Naive thymus-derived CD4-positive, alpha-beta T cell (primary cell): ENCODE data around the gene GOSR1. TPM values are rescaled to one million over a fixed set of nuclear protein-coding genes. Genes with fewer than 3 reads are reported as not detected.

ENCODE experiments used
- ATAC-seq: fragments of 150-1000 bp; cut with Tn5 transposase; 2 replicates; pipeline ENCODE4 v1.10.0; 2021; ENCODE audit warnings: mild to moderate bottlenecking, moderate library complexity
- CTCF ChIA-PET: fragments of 350-600 bp; sonication (Branson Sonifier 250); formaldehyde crosslinking; loops from one replicate; lab custom pipeline; 2021; ENCODE audit warnings: antibody characterized with exemption; lab: Charles Lee
- POLR2A ChIA-PET: fragments of 350-600 bp; sonication (Branson Sonifier 250); formaldehyde crosslinking; loops from one replicate; lab custom pipeline; 2021; ENCODE audit warnings: antibody characterized with exemption, inconsistent platforms; lab: Charles Lee
- DNase-seq, 9 donors: peaks; one replicate each; pipeline versions ENCODE4 v3.0.0 to v3.0.0-alpha.2; 2020 to 2022; ENCODE audit warnings: mixed read lengths in 1 of 9
- H3K27ac ChIP-seq: one replicate; pipeline ENCODE4 v1.7.0; 2013; ENCODE audit warnings: mild to moderate bottlenecking, low read depth, low read length, moderate library complexity
- H3K27me3 ChIP-seq, 2 donors: one replicate each; pipeline ENCODE4 v1.7.0; 2013; ENCODE audit warnings: low read length in 2 of 2, mild to moderate bottlenecking in 2 of 2, moderate library complexity in 2 of 2; ENCODE audit not compliant: control insufficient read depth in 2 of 2, insufficient read depth in 2 of 2
- H3K36me3 ChIP-seq, 3 experiments: 1 replicate in 2 of 3; 2 replicates in 1 of 3; pipeline ENCODE4 v1.7.0; 2013; ENCODE audit warnings: low read length in 3 of 3, mild to moderate bottlenecking in 3 of 3, moderate library complexity in 1 of 3; ENCODE audit not compliant: insufficient read depth in 3 of 3, control insufficient read depth in 2 of 3
- H3K4me1 ChIP-seq, 2 donors: one replicate each; pipeline ENCODE4 v1.7.0; 2013; ENCODE audit warnings: low read length in 2 of 2, mild to moderate bottlenecking in 2 of 2, moderate library complexity in 1 of 2; ENCODE audit not compliant: control insufficient read depth in 2 of 2, insufficient read depth in 2 of 2
- H3K4me3 ChIP-seq: 2 replicates; pipeline ENCODE4 v1.7.0; 2013; ENCODE audit warnings: mild to moderate bottlenecking, low read length
- H3K9me3 ChIP-seq, 3 experiments: 1 replicate in 2 of 3; 2 replicates in 1 of 3; pipeline ENCODE4 v1.7.0; 2013; ENCODE audit warnings: low read length in 3 of 3; ENCODE audit not compliant: control insufficient read depth in 2 of 3
- H3K27ac Mint-ChIP-seq, 9 donors: one replicate each; pipeline ENCODE4 v1.8.0; 2020 to 2022; ENCODE audit warnings: mixed read lengths in 9 of 9, mild to moderate bottlenecking in 8 of 9, moderate library complexity in 5 of 9, inconsistent platforms in 2 of 9
- H3K27me3 Mint-ChIP-seq, 5 donors: one replicate each; pipeline ENCODE4 v1.8.0; 2021 to 2022; ENCODE audit warnings: mixed read lengths in 5 of 5, mild to moderate bottlenecking in 1 of 5
- H3K36me3 Mint-ChIP-seq, 5 donors: one replicate each; pipeline ENCODE4 v1.8.0; 2020 to 2022; ENCODE audit warnings: mixed read lengths in 5 of 5, mild to moderate bottlenecking in 3 of 5, inconsistent platforms in 1 of 5
- H3K4me1 Mint-ChIP-seq, 7 donors: one replicate each; pipeline ENCODE4 v1.8.0; 2020 to 2022; ENCODE audit warnings: mixed read lengths in 7 of 7, mild to moderate bottlenecking in 3 of 7, inconsistent platforms in 1 of 7
- H3K4me3 Mint-ChIP-seq, 10 donors: one replicate each; pipeline ENCODE4 v1.8.0; 2020 to 2022; ENCODE audit warnings: mild to moderate bottlenecking in 10 of 10, mixed read lengths in 10 of 10, moderate library complexity in 6 of 10, inconsistent platforms in 2 of 10
- H3K9me3 Mint-ChIP-seq, 11 donors: one replicate each; pipeline ENCODE4 v1.8.0; 2020 to 2022; ENCODE audit warnings: mixed read lengths in 11 of 11, mild to moderate bottlenecking in 4 of 11, inconsistent platforms in 1 of 11, moderate library complexity in 1 of 11
- intact Hi-C, 2 donors: fragments of 100-400 bp; cut with micrococcal nuclease; formaldehyde crosslinking; loops; one replicate each; pipeline ENCODE4 v1.15.1; 2023
- polyA plus RNA-seq, 2 donors: library from polyadenylated mRNA; unstranded; fragments of 300-500 nt; fragmentation: Illumina TruSeq; gene quantifications; one replicate each; pipeline ENCODE4 v1.2.3, GENCODE V29; 2021
- total RNA-seq, 6 experiments: library from RNA in 5 of 6; stranded (reverse) in 5 of 6; gene quantifications; 1 replicate in 5 of 6; 2 replicates in 1 of 6; pipeline ENCODE4 v1.2.3 and lab custom pipeline; 2021 to 2026

GOSR1 gene
- total and polyA plus RNA-seq, 7 experiments from 2014 or later: 45.1 to 70.8 (median 62.9) TPM

GRCh38 chr17:30468465-30468864 is 8.7 kb upstream of the GOSR1 start:
- Histone ChIP-seq H3K27me3 (no peaks in the 10 kb centered on the region), H3K4me3 (no peak overlapping the region), H3K4me1 (no peaks in the 10 kb centered on the region), H3K9me3 (no peaks in the 10 kb centered on the region), H3K36me3 (peaks cover 0 to 13% (median 6%) of the 10 kb centered on the region in 3 experiments), H3K27ac (no peak overlapping the region)
- Mint-ChIP-seq H3K36me3 (peaks cover 0 to 12% (median 4%) of the 10 kb centered on the region in 5 donors), H3K4me1 (no peaks in the 10 kb centered on the region), H3K27me3 (peaks cover 0 to 6% (median 2%) of the 10 kb centered on the region in 5 donors), H3K4me3 (no peak overlapping the region), H3K27ac (no peak overlapping the region), H3K9me3 (no peaks in the 10 kb centered on the region)
- ATAC-seq: no peak
- intact Hi-C loops: no loop called here
- DNase-seq: no peak
- POLR2A ChIA-PET: no interaction called here
- CTCF ChIA-PET: no interaction called here

GRCh38 chr17:30472238-30472890 is 4.8 kb upstream of the GOSR1 start:
- intact Hi-C loops: loop anchor here in 1 of 2 donors (10.0 kb wide), 3 partner anchors 132 to 622 kb away; partner anchors contain the start of genes BLMH and NF1
- Histone ChIP-seq H3K27me3 (no peaks in the 10 kb centered on the region), H3K4me3 (no peak overlapping the region), H3K36me3 (peaks cover 0 to 2% (median 0%) of the 10 kb centered on the region in 3 experiments), H3K27ac (no peak overlapping the region), H3K4me1 (peaks cover 0 to 5% of the 10 kb centered on the region in 2 donors), H3K9me3 (no peaks in the 10 kb centered on the region)
- no peak overlapping the region for H3K4me3 Mint-ChIP-seq
- no peak for DNase-seq
- ChIA-PET CTCF (no interaction called here), POLR2A (no interaction called here)
- peaks cover 0 to 5% (median 0%) of the 10 kb centered on the region in 5 donors for H3K36me3 Mint-ChIP-seq
- H3K27me3 Mint-ChIP-seq: peaks cover 0 to 7% (median 2%) of the 10 kb centered on the region in 5 donors
- ATAC-seq: no peak
- H3K4me1 Mint-ChIP-seq: peaks cover 7 to 22% (median 18%) of the 10 kb centered on the region in 7 donors
- no peak overlapping the region for H3K27ac Mint-ChIP-seq
- no peaks in the 10 kb centered on the region for H3K9me3 Mint-ChIP-seq

DNA sequence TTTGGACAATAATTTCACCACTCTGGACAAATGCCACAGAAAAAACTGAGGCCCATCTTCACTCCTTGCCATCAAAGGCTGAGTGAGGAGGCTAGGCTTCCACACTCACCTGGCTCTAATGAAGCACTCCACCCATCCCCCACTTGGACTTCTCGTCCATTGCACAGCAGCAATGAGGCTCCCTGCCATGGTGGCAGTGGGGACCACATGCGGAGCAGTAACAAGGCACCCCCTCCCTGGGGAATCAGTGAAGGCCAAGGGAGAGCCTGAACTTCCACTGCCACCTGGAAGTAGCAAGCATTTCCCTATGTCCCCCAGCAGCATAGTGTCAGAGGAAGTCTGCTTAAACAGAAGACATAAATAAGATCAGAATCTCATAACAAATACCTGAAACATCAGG is 2.0 kb upstream of the GOSR1 start:
- Mint-ChIP-seq H3K27me3 (peaks cover 0 to 7% (median 2%) of the 10 kb centered on the region in 5 donors), H3K27ac (peak overlapping the region in 1 of 9 donors; percentile 2), H3K4me3 (peak overlapping the region in 1 of 10 donors; percentile 97), H3K4me1 (peaks cover 18 to 43% (median 40%) of the 10 kb centered on the region in 7 donors), H3K9me3 (no peaks in the 10 kb centered on the region), H3K36me3 (peaks cover 0 to 7% (median 0%) of the 10 kb centered on the region in 5 donors)
- H3K4me1 ChIP-seq: peaks cover 11 to 13% of the 10 kb centered on the region in 2 donors
- intact Hi-C loops: loop anchor here (5.0 to 10.0 kb wide), 6 partner anchors 127 to 620 kb away; partner anchors contain the start of genes BLMH (in 1 of the 2), NF1 (in 1 of the 2) and NSRP1 (in 1 of the 2)
- no peak for ATAC-seq
- no peak overlapping the region for H3K4me3 ChIP-seq
- no peak for DNase-seq
- ChIA-PET POLR2A (interaction anchor here (0.8 kb wide), 1 partner anchor 10 kb away, joined by 3 read pairs; no protein-coding TSS in a partner anchor), CTCF (interaction anchor here (0.5 to 0.6 kb wide), 2 partner anchors 354 to 644 kb away, joined by 3 read pairs; no protein-coding TSS in a partner anchor)
- H3K9me3 ChIP-seq: no peaks in the 10 kb centered on the region
- no peak overlapping the region for H3K27ac ChIP-seq
- H3K36me3 ChIP-seq: peaks cover 0 to 5% (median 0%) of the 10 kb centered on the region in 3 experiments
- no peaks in the 10 kb centered on the region for H3K27me3 ChIP-seq

DNA sequence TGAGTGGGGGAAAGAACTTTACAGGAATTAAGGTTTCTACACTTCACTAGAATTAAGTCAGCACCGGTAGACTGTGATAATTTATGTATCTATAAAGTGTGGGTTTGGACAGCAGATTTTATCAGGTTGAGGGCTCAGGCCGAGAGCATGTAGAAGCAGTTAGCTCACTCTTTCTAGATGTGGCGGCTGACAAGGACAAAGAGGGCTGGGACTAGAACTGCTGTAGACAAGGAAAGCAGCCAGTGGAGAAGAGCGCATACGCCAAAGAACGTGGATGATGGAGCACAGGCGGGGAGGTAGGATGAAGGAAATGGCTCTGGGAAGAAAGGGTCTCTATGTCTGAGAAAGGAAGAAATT is 504 bp upstream of the GOSR1 start:
- H3K27me3 ChIP-seq: no peaks in the 10 kb centered on the region
- POLR2A ChIA-PET: interaction anchor here (0.6 to 1.7 kb wide), 5 partner anchors 9 to 351 kb away, joined by 3 to 4 read pairs (median 4); no protein-coding TSS in a partner anchor
- ATAC-seq: peak; percentile 28
- H3K36me3 ChIP-seq: peaks cover 0 to 10% (median 5%) of the 10 kb centered on the region in 3 experiments
- H3K9me3 ChIP-seq: no peaks in the 10 kb centered on the region
- H3K4me1 ChIP-seq: peaks cover 11 to 13% of the 10 kb centered on the region in 2 donors
- H3K9me3 Mint-ChIP-seq: no peaks in the 10 kb centered on the region
- peaks cover 0 to 9% (median 4%) of the 10 kb centered on the region in 5 donors for H3K36me3 Mint-ChIP-seq
- intact Hi-C loops: loop anchor here (1.0 to 10.0 kb wide), 16 partner anchors 98 to 1968 kb away; partner anchors contain the start of genes CPD (in 2 of the 2), NSRP1 (in 2 of the 2), BLMH (in 1 of the 2) and CRLF3 (in 1 of the 2)
- H3K4me3 ChIP-seq: peak overlapping the region; percentile 82
- H3K4me1 Mint-ChIP-seq: peaks cover 18 to 54% (median 47%) of the 10 kb centered on the region in 7 donors
- peak overlapping the region; percentile 100 for H3K27ac ChIP-seq
- peaks cover 0 to 7% (median 2%) of the 10 kb centered on the region in 5 donors for H3K27me3 Mint-ChIP-seq
- H3K27ac Mint-ChIP-seq: peak overlapping the region; percentile 94 to 99 (median 99)
- peak in 1 of 9 donors; percentile 9 for DNase-seq
- CTCF ChIA-PET: interaction anchor here (0.7 to 1.6 kb wide), 4 partner anchors 110 to 532 kb away, joined by 3 to 6 read pairs (median 5); partner anchors contain the start of gene CRLF3
- H3K4me3 Mint-ChIP-seq: peak overlapping the region; percentile 92 to 99 (median 97)

DNA sequence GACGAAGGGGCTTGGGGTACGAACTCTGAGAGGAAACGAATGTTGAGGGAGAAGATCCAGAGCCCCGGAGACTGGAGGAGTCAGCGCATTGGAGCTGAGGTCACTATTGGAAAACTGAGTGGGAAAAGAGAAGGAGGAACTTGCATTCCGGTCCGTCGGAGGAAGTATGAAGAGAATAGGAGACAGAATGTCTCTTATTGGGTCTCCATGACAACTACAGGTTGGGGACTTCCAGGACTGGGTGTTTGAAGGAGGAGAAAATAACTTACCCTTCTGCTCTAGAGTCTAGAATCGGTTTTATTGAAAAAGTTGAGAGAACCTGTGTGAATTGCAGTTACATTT is 537 bp downstream of the GOSR1 start:
- DNase-seq (peak in 5 of 9 donors; percentile 17 to 69 (median 49)), ATAC-seq (peak; percentile 70)
- H3K27me3 Mint-ChIP-seq: peaks cover 0 to 7% (median 2%) of the 10 kb centered on the region in 5 donors
- peaks cover 5 to 17% (median 5%) of the 10 kb centered on the region in 3 experiments for H3K36me3 ChIP-seq
- H3K4me3 Mint-ChIP-seq: peak overlapping the region; percentile 92 to 99 (median 97)
- peak overlapping the region; percentile 94 to 99 (median 99) for H3K27ac Mint-ChIP-seq
- H3K4me1 Mint-ChIP-seq: peaks cover 18 to 64% (median 50%) of the 10 kb centered on the region in 7 donors
- ChIA-PET CTCF (interaction anchor here (1.2 kb wide), 1 partner anchor 139 kb away, joined by 4 read pairs; no protein-coding TSS in a partner anchor), POLR2A (interaction anchor here (0.9 to 1.7 kb wide), 3 partner anchors 10 to 352 kb away, joined by 3 to 4 read pairs (median 3); no protein-coding TSS in a partner anchor)
- intact Hi-C loops: loop anchor here (1.0 to 10.0 kb wide), 16 partner anchors 99 to 1967 kb away; partner anchors contain the start of genes CPD (in 2 of the 2), NSRP1 (in 2 of the 2), BLMH (in 1 of the 2) and CRLF3 (in 1 of the 2)
- peaks cover 0 to 11% (median 6%) of the 10 kb centered on the region in 5 donors for H3K36me3 Mint-ChIP-seq
- H3K4me3 ChIP-seq: peak overlapping the region; percentile 82
- peaks cover 11 to 13% of the 10 kb centered on the region in 2 donors for H3K4me1 ChIP-seq
- no peaks in the 10 kb centered on the region for H3K9me3 Mint-ChIP-seq
- H3K9me3 ChIP-seq: no peaks in the 10 kb centered on the region
- no peaks in the 10 kb centered on the region for H3K27me3 ChIP-seq
- peak overlapping the region; percentile 100 for H3K27ac ChIP-seq

- no peaks in the 10 kb centered on the region for H3K9me3 ChIP-seq
- H3K36me3 Mint-ChIP-seq: peaks cover 4 to 40% (median 32%) of the 10 kb centered on the region in 5 donors
- DNase-seq (no peak), ATAC-seq (no peak)
- H3K27me3 Mint-ChIP-seq: no peaks in the 10 kb centered on the region
- no peak overlapping the region for H3K4me3 ChIP-seq
- H3K27me3 ChIP-seq: no peaks in the 10 kb centered on the region
- POLR2A ChIA-PET: interaction anchor here (0.6 kb wide), 1 partner anchor 1678 kb away, joined by 3 read pairs; no protein-coding TSS in a partner anchor
- peaks cover 15 to 51% (median 37%) of the 10 kb centered on the region in 7 donors for H3K4me1 Mint-ChIP-seq
- H3K27ac Mint-ChIP-seq: peak overlapping the region in 1 of 9 donors; percentile 39
- no peaks in the 10 kb centered on the region for H3K9me3 Mint-ChIP-seq
- no peak overlapping the region for H3K27ac ChIP-seq
- peaks cover 8 to 11% of the 10 kb centered on the region in 2 donors for H3K4me1 ChIP-seq
- intact Hi-C loops: no loop called here
- CTCF ChIA-PET: no interaction called here
- peaks cover 18 to 55% (median 27%) of the 10 kb centered on the region in 3 experiments for H3K36me3 ChIP-seq
- no peak overlapping the region for H3K4me3 Mint-ChIP-seq
These were observed 5.3 kb downstream of the GOSR1 start for GRCh38 chr17:30482555-30482954.
